Sigmoid colon (tissue), 7 donors: ENCODE results near the gene MR1. TPM values are rescaled to one million over a fixed set of nuclear protein-coding genes. Genes with fewer than 3 reads are reported as not detected.
"Not testable (repeated sequence)": the region's sequence is repeated elsewhere in the genome, so short reads cannot be mapped to it uniquely, and the experiment has no call there.

ENCODE experiments used
- DNase-seq: peaks from one replicate; pipeline ENCODE4 v3.0.0-alpha.2; 2019
- H3K27ac ChIP-seq, 4 donors: fragments of 200-600 bp; sonication (generic); one replicate each; pipeline ENCODE4 v1.5.1; 2016 to 2019; ENCODE audit warnings: mild to moderate bottlenecking in 1 of 4
- H3K27me3 ChIP-seq, 3 donors: fragments of 200-600 bp; sonication (generic); one replicate each; pipeline ENCODE4 v1.5.1; 2019; ENCODE audit warnings: mild to moderate bottlenecking in 1 of 3
- H3K36me3 ChIP-seq, 4 donors: fragments of 200-600 bp; sonication (generic); one replicate each; pipeline ENCODE4 v1.5.1; 2016 to 2019
- H3K4me1 ChIP-seq, 4 donors: fragments of 200-600 bp; sonication (generic); one replicate each; pipeline ENCODE4 v1.5.1; 2017 to 2019
- H3K4me3 ChIP-seq, 4 donors: fragments of 200-600 bp; sonication (generic); one replicate each; pipeline ENCODE4 v1.5.1; 2017 to 2019; ENCODE audit warnings: mild to moderate bottlenecking in 2 of 4, moderate library complexity in 1 of 4
- H3K9me3 ChIP-seq, 4 donors: fragments of 200-600 bp in 3 of 4; sonication (generic) in 3 of 4; one replicate each; pipeline versions ENCODE4 v1.5.1 to v1.6.1; 2013 to 2019
- CTCF ChIP-seq, 4 experiments: fragments of 450-650 bp in 3 of 4; fragments of 200-600 bp in 1 of 4; IDR thresholded peaks; one replicate each; pipeline ENCODE4 v1.5.1; 2016 to 2019; ENCODE audit warnings: antibody characterized with exemption in 4 of 4, mild to moderate bottlenecking in 3 of 4, moderate library complexity in 2 of 4
- EP300 ChIP-seq, 4 donors: sonication (generic); formaldehyde crosslinking; IDR thresholded peaks; one replicate each; pipeline ENCODE4 v1.6.1; 2017; ENCODE audit warnings: antibody characterized with exemption in 4 of 4
- POLR2A ChIP-seq, 2 donors: fragments of 450-650 bp; IDR thresholded peaks; one replicate each; pipeline ENCODE4 v1.6.1; 2016; ENCODE audit warnings: antibody characterized with exemption in 2 of 2, mild to moderate bottlenecking in 2 of 2, moderate library complexity in 2 of 2
- POLR2AphosphoS5 ChIP-seq, 4 donors: sonication (generic); formaldehyde crosslinking; IDR thresholded peaks; one replicate each; pipeline ENCODE4 v1.6.1; 2017; ENCODE audit warnings: antibody characterized with exemption in 4 of 4
- WGBS, 2 donors: extraction: QIAGEN DNeasy Blood & Tissue Kit; methylation state at CpG; one replicate each; pipeline ENCODE4 v1.1.7; 2013; 5-methylcytosine and 5-hydroxymethylcytosine counted together
- intact Hi-C: fragments of 100-400 bp; cut with DNase I; formaldehyde crosslinking; loops from one replicate; pipeline ENCODE4 v1.15.1; 2023
- polyA plus RNA-seq, 3 donors: library from polyadenylated mRNA; stranded (reverse); fragments of 200-250 nt; gene quantifications; one replicate each; pipeline ENCODE4 v1.2.3, GENCODE V29; 2013
- total RNA-seq, 4 donors: library from RNA; depleted of rRNA; stranded (reverse); fragments of >200 nt; gene quantifications; one replicate each; pipeline ENCODE4 v1.1.0, GENCODE V29; 2016
- donor health status: healthy with polysubstance abuse.
- donor health status: Bipolar disorder and iron deficiency.
- donor health status: healthy.

Gene MR1
- total and polyA plus RNA-seq, 7 donors, result 1.8 to 12.2 (median 10.3) TPM

GRCh38 chr1:181040284-181040865 is 6.6 kb downstream of the MR1 start:
- 47 to 77% methylated on average over 3 of the region's 3 CpGs for WGBS, 2 donors
- intact Hi-C loops, result no loop called here
- no peak for DNase-seq
- Histone ChIP-seq H3K4me1 (peaks cover 0 to 50% (median 12%) of the 10 kb centered on the region in 4 donors), H3K36me3 (peaks cover 0 to 5% (median 0%) of the 10 kb centered on the region in 4 donors), H3K9me3 (no peaks in the 10 kb centered on the region), H3K4me3 (no peak overlapping the region), H3K27ac (peak overlapping the region in 1 of 4 donors; percentile 11), H3K27me3 (no peaks in the 10 kb centered on the region)
- TF ChIP-seq CTCF (IDR thresholded peaks at IDR 0.05), result no peak
- no peak for TF ChIP-seq EP300 (IDR thresholded peaks at IDR 0.05)
- no peak for TF ChIP-seq POLR2AphosphoS5 (IDR thresholded peaks at IDR 0.05)
- no peak for TF ChIP-seq POLR2A (IDR thresholded peaks at IDR 0.05)

GRCh38 chr1:181043025-181043888 is 9.5 kb downstream of the MR1 start:
- Histone ChIP-seq H3K36me3 (peaks cover 0 to 5% (median 0%) of the 10 kb centered on the region in 4 donors), H3K27ac (no peak overlapping the region), H3K4me3 (no peak overlapping the region), H3K27me3 (no peaks in the 10 kb centered on the region), H3K4me1 (peaks cover 0 to 28% (median 5%) of the 10 kb centered on the region in 4 donors), H3K9me3 (no peaks in the 10 kb centered on the region)
- intact Hi-C loops, result no loop called here
- no peak for TF ChIP-seq EP300 (IDR thresholded peaks at IDR 0.05)
- WGBS, 2 donors, result 11 to 59% methylated on average over 5 of the region's 5 CpGs
- DNase-seq, result no peak

DNA sequence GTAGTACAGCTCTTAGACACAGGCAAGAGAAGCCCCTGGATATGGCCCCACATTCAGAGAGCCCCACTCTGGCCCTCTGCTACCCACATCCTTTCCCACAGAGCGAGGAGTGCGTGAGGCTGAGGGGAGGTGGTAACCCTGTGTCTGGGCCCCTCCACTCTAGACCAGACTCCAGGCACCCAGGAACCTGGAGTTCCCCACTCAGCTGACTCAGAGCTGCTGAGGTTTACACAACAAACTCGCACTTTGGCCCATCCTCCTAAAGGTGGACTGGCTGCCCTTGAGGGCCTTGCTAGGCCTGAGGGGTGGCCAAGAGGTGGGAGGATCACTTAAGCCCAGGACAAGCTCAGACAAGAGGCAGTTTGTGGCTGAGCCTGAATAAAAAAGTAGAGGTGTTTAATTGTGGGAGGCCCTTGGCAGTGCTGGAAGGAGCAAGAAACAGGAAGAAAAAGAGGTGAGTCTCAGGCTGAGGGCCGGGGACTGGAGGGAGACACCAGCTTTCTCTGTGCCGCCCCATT is 10.7 kb downstream of the MR1 start:
- peaks cover 0 to 24% (median 5%) of the 10 kb centered on the region in 4 donors for H3K4me1 ChIP-seq
- no peak overlapping the region for H3K4me3 ChIP-seq
- no peaks in the 10 kb centered on the region for H3K9me3 ChIP-seq
- intact Hi-C loops, result no loop called here
- H3K27ac ChIP-seq, result no peak overlapping the region
- 62 to 67% methylated on average over 5 of the region's 5 CpGs for WGBS, 2 donors
- DNase-seq, result no peak
- no peaks in the 10 kb centered on the region for H3K36me3 ChIP-seq
- no peak for TF ChIP-seq POLR2AphosphoS5 (IDR thresholded peaks at IDR 0.05)
- no peak for TF ChIP-seq EP300 (IDR thresholded peaks at IDR 0.05)
- no peak for TF ChIP-seq POLR2A (IDR thresholded peaks at IDR 0.05)
- TF ChIP-seq CTCF (IDR thresholded peaks at IDR 0.05), result no peak
- H3K27me3 ChIP-seq, result no peaks in the 10 kb centered on the region

GRCh38 chr1:181045946-181046345 is 12.2 kb downstream of the MR1 start:
- WGBS, 2 donors, result 98% methylated on average over 22 of the region's 22 CpGs
- intact Hi-C loops, DNase-seq: not testable (repeated sequence)

GRCh38 chr1:181049378-181049777 is 15.6 kb downstream of the MR1 start:
- no peak overlapping the region for H3K4me3 ChIP-seq
- H3K4me1 ChIP-seq, result peaks cover 0 to 3% (median 0%) of the 10 kb centered on the region in 4 donors
- no peak for TF ChIP-seq POLR2A (IDR thresholded peaks at IDR 0.05)
- TF ChIP-seq POLR2AphosphoS5 (IDR thresholded peaks at IDR 0.05), result no peak
- TF ChIP-seq CTCF (IDR thresholded peaks at IDR 0.05), result no peak
- TF ChIP-seq EP300 (IDR thresholded peaks at IDR 0.05), result no peak
- intact Hi-C loops, result no loop called here
- peaks cover 0 to 7% (median 0%) of the 10 kb centered on the region in 4 donors for H3K36me3 ChIP-seq
- no peaks in the 10 kb centered on the region for H3K27me3 ChIP-seq
- DNase-seq, result no peak
- no peaks in the 10 kb centered on the region for H3K9me3 ChIP-seq
- no peak overlapping the region for H3K27ac ChIP-seq
- WGBS, 2 donors, result 90 to 93% methylated on average over 4 of the region's 4 CpGs

More at GRCh38 chr1:181045946-181046345, 12.2 kb downstream of the MR1 start:
- not testable (repeated sequence) for H3K27ac ChIP-seq, H3K27me3 ChIP-seq, H3K9me3 ChIP-seq, H3K4me3 ChIP-seq, H3K36me3 ChIP-seq
- peaks cover 0 to 19% (median 4%) of the 10 kb centered on the region in 4 donors for H3K4me1 ChIP-seq
